Trophoblast cell (in vitro differentiated cells and primary cell): ENCODE data around the gene GLP2R.

ENCODE experiments used
- DNase-seq, 2 donors: peaks; one replicate each; pipeline ENCODE4 v3.0.0-alpha.2; 2016
- H2AFZ ChIP-seq: 2 replicates; pipeline ENCODE4 v1.6.1; 2013; ENCODE audit warnings: low read length, moderate library complexity, mild to moderate bottlenecking; ENCODE audit not compliant: insufficient read depth, poor library complexity
- H2AK5ac ChIP-seq: 2 replicates; pipeline ENCODE4 v1.6.1; 2013; ENCODE audit warnings: mild to moderate bottlenecking, low read length
- H2BK120ac ChIP-seq: 2 replicates; pipeline ENCODE4 v1.6.1; 2013; ENCODE audit warnings: low read length, mild to moderate bottlenecking, moderate library complexity; ENCODE audit not compliant: insufficient read depth, poor library complexity
- H2BK12ac ChIP-seq: 2 replicates; pipeline ENCODE4 v1.6.1; 2013; ENCODE audit warnings: mild to moderate bottlenecking, low read length, moderate library complexity
- H2BK5ac ChIP-seq: 2 replicates; pipeline ENCODE4 v1.6.1; 2013; ENCODE audit warnings: low read length, low read depth, moderate library complexity, mild to moderate bottlenecking; ENCODE audit not compliant: poor library complexity
- H3K14ac ChIP-seq: 2 replicates; pipeline ENCODE4 v1.6.1; 2013; ENCODE audit warnings: mild to moderate bottlenecking, low read length
- H3K18ac ChIP-seq: 2 replicates; pipeline ENCODE4 v1.6.1; 2013; ENCODE audit warnings: mild to moderate bottlenecking, low read length
- H3K23ac ChIP-seq: 2 replicates; pipeline ENCODE4 v1.6.1; 2013; ENCODE audit warnings: low read length
- H3K27ac ChIP-seq: 2 replicates; pipeline ENCODE4 v1.5.1; 2013; ENCODE audit warnings: low read depth, mild to moderate bottlenecking, inconsistent platforms, low read length, moderate library complexity
- H3K27me3 ChIP-seq: 2 replicates; pipeline ENCODE4 v1.6.1; 2013; ENCODE audit warnings: inconsistent platforms, mild to moderate bottlenecking, low read length, moderate library complexity; ENCODE audit not compliant: insufficient read depth
- H3K36me3 ChIP-seq, 2 experiments: 1 replicate in 1 of 2; 2 replicates in 1 of 2; pipeline ENCODE4 v1.6.1; 2013; ENCODE audit warnings: low read length in 2 of 2, mild to moderate bottlenecking in 2 of 2, moderate library complexity in 1 of 2; ENCODE audit not compliant: insufficient read depth in 2 of 2, control insufficient read depth in 1 of 2
- H3K4ac ChIP-seq: 2 replicates; pipeline ENCODE4 v1.6.1; 2013; ENCODE audit warnings: low read depth, mild to moderate bottlenecking, low read length, moderate library complexity
- H3K4me1 ChIP-seq, 2 experiments: 1 replicate in 1 of 2; 2 replicates in 1 of 2; pipeline ENCODE4 v1.6.1; 2013; ENCODE audit warnings: low read length in 2 of 2, mild to moderate bottlenecking in 2 of 2, moderate library complexity in 1 of 2; ENCODE audit not compliant: insufficient read depth in 2 of 2, control insufficient read depth in 1 of 2
- H3K4me2 ChIP-seq: 2 replicates; pipeline ENCODE4 v1.6.1; 2013; ENCODE audit warnings: inconsistent platforms, mild to moderate bottlenecking, low read length, moderate library complexity
- H3K4me3 ChIP-seq: 2 replicates; pipeline ENCODE4 v1.5.1; 2013; ENCODE audit warnings: mild to moderate bottlenecking, low read depth, low read length, inconsistent platforms
- H3K79me1 ChIP-seq: one replicate; pipeline ENCODE4 v1.6.1; 2013; ENCODE audit warnings: low read length
- H3K79me2 ChIP-seq: 2 replicates; pipeline ENCODE4 v1.6.1; 2013; ENCODE audit warnings: low read length, mild to moderate bottlenecking; ENCODE audit not compliant: control insufficient read depth, insufficient read depth, poor library complexity
- H3K9ac ChIP-seq: 2 replicates; pipeline ENCODE4 v1.6.1; 2013; ENCODE audit warnings: mild to moderate bottlenecking, low read length
- H3K9me3 ChIP-seq: 2 replicates; pipeline ENCODE4 v1.6.1; 2013; ENCODE audit warnings: low read depth, mild to moderate bottlenecking, control low read depth, inconsistent platforms, low read length; ENCODE audit not compliant: insufficient read depth
- H4K12ac ChIP-seq: 2 replicates; pipeline ENCODE4 v1.6.1; 2013; ENCODE audit warnings: low read depth, mild to moderate bottlenecking, low read length, moderate library complexity
- H4K8ac ChIP-seq: 2 replicates; pipeline ENCODE4 v1.6.1; 2013; ENCODE audit warnings: low read depth, mild to moderate bottlenecking, low read length, moderate library complexity
- H4K91ac ChIP-seq: one replicate; pipeline ENCODE4 v1.6.1; 2013; ENCODE audit warnings: low read depth, mild to moderate bottlenecking, low read length, moderate library complexity
- WGBS: extraction: QIAGEN DNeasy Blood & Tissue Kit; methylation state at CpG from one replicate; pipeline ENCODE4 v1.1.7; 2013; ENCODE audit warnings: missing lambda C conversion rate; ENCODE audit not compliant: insufficient read length, insufficient coverage; ENCODE audit errors: extremely low coverage; 5-methylcytosine and 5-hydroxymethylcytosine counted together

Gene GLP2R

DNA sequence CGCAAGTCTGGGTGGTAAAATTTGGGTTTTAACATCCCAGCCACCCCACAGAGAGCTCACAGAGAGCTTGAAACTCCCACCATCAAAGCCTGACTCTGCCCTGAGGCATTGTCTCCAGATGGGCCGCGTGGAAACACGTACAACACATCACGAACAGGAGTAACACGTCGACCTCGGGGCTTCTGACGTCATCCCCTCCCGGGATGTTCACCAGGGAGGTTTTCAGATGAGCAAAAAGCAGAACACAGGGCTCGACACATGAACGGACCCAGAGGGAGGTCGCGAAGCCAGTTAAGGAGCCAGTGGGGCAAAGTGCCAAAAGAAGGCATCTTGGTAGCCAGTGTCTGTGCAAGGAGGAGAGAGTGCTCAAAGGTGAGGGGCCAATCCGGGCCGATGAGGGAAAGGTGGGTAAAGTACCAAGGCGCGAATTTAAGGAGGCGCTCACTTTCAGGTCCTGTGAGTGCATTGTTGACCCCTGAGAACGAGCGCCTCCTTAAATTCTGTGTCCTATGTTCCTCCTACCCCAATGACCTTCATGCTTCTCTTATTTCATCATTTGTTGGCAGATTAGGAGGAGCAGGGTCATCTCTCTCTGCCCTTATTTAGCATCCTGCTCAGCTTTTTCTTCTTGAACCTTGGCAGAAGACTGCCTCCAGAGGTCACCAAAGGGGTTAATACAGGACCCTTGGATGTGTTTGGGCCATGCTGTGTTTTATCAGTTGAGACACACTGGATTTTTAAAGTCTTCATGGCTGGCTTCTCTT, 73.7 kb downstream of the GLP2R start:
- Histone ChIP-seq H2BK5ac (no peak overlapping the region), H3K4me2 (no peak overlapping the region), H4K91ac (no peak overlapping the region), H4K8ac (no peak overlapping the region), H2BK12ac (no peak overlapping the region), H3K27me3 (no peaks in the 10 kb centered on the region), H3K4me3 (no peak overlapping the region), H3K79me2 (no peaks in the 10 kb centered on the region), H3K23ac (no peak overlapping the region), H3K9me3 (peaks cover 2% of the 10 kb centered on the region), H2BK120ac (no peak overlapping the region), H3K18ac (no peak overlapping the region), H3K36me3 (no peaks in the 10 kb centered on the region), H2AK5ac (no peak overlapping the region), H3K27ac (no peak overlapping the region), H3K14ac (no peak overlapping the region), H3K4me1 (peaks cover 4 to 5% of the 10 kb centered on the region in 2 experiments), H3K79me1 (no peaks in the 10 kb centered on the region), H3K9ac (no peak overlapping the region), H3K4ac (no peak overlapping the region), H4K12ac (no peak overlapping the region), H2AFZ (no peak overlapping the region)
- peak in 1 of 2 donors; percentile 27 for DNase-seq
- WGBS = no CpG with 5 or more reads among the region's 21 CpGs

DNA sequence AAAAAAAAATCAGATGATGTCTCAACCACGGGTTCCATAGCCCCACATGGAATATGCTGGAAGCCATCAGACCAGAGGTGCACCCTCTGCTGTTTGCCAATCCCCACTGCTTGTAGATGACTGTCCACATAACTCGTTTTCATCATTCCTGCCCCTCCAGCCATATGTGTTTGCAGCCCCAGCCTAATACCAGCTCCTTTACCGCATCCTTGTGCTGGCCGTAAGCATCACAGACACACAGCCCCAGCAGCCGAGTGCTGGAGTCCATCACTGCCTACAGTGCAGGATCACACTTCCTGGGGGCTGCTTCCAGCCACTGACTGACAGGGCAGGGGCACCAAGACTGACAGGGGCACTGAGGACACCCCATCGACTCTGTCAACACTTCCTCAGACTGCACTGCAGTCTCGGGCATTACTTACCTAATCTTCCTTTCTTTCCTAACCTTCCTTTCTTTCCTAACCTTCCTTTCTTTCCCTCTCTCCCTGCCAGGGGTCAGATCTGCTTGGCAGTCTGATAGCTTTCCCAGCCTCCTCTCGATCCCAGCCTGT, 74.4 kb downstream of the GLP2R start:
- Histone ChIP-seq H2AFZ (no peak overlapping the region), H3K14ac (no peak overlapping the region), H4K91ac (no peak overlapping the region), H3K18ac (no peak overlapping the region), H3K36me3 (no peaks in the 10 kb centered on the region), H3K9me3 (no peaks in the 10 kb centered on the region), H3K27ac (no peak overlapping the region), H3K79me2 (no peaks in the 10 kb centered on the region), H3K4me2 (no peak overlapping the region), H3K4me1 (peaks cover 4 to 5% of the 10 kb centered on the region in 2 experiments), H3K9ac (no peak overlapping the region), H2AK5ac (no peak overlapping the region), H2BK5ac (no peak overlapping the region), H2BK12ac (no peak overlapping the region), H3K4ac (no peak overlapping the region), H3K79me1 (no peaks in the 10 kb centered on the region), H3K27me3 (no peaks in the 10 kb centered on the region), H4K12ac (no peak overlapping the region), H4K8ac (no peak overlapping the region), H3K23ac (no peak overlapping the region), H3K4me3 (no peak overlapping the region), H2BK120ac (no peak overlapping the region)
- WGBS = no CpG with 5 or more reads among the region's 8 CpGs
- DNase-seq = peak in 1 of 2 donors; percentile 23

DNA sequence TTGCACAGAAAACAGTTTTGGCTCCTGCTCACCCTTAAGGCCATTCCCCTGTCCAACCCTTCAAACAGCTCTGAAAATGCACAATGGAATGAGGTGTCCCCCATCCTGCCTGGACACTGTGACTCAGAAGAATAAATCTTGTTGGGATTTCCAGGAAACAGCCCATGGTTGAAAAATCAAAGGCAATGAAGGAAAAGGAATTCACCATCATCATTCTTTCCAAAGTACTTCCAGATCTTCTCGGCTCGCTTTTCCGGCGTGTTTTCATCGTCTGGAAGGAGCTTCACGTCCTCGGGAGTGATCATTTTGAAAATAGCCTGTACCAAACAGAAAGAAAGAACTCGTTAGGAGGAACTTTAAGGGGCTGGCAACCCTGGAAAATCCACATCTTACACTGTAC, 75.1 kb downstream of the GLP2R start:
- no CpG with 5 or more reads among the region's 8 CpGs for WGBS

DNA sequence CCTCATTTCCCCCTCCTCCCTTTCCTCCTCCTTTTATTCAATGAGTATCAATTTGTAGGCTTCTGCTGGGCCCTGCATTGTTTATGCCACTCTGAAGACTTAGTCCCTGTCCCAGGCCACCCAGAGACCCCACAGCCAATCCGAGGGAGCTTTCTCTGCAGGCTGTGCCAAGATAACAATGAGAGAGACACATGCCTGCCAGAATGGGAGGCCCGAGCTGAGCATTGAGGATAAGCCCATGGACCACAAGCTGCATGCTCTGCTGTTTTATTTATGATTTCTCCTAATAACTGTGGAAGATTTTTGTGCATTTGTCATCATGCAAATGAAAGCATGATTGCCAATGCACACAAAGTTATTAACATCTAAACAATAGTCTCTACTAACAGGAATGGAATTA, 76.4 kb downstream of the GLP2R start:
- H3K9me3 ChIP-seq = no peaks in the 10 kb centered on the region
- no peaks in the 10 kb centered on the region for H3K79me2 ChIP-seq
- no peak overlapping the region for H3K4ac ChIP-seq
- no peaks in the 10 kb centered on the region for H3K36me3 ChIP-seq
- no peak overlapping the region for H4K12ac ChIP-seq
- no peak overlapping the region for H3K4me3 ChIP-seq
- H3K27ac ChIP-seq = no peak overlapping the region
- H3K18ac ChIP-seq = no peak overlapping the region
- H3K9ac ChIP-seq = no peak overlapping the region
- H2AFZ ChIP-seq = no peak overlapping the region
- H2BK120ac ChIP-seq = no peak overlapping the region
- H4K91ac ChIP-seq = no peak overlapping the region
- no peak overlapping the region for H3K4me2 ChIP-seq
- H3K23ac ChIP-seq = no peak overlapping the region
- no peak overlapping the region for H4K8ac ChIP-seq
- H2AK5ac ChIP-seq = no peak overlapping the region
- no peak for DNase-seq
- no peaks in the 10 kb centered on the region for H3K79me1 ChIP-seq
- H3K27me3 ChIP-seq = no peaks in the 10 kb centered on the region
- H3K14ac ChIP-seq = no peak overlapping the region
- H2BK12ac ChIP-seq = no peak overlapping the region
- peaks cover 4 to 5% of the 10 kb centered on the region in 2 experiments for H3K4me1 ChIP-seq
- WGBS = no CpG with 5 or more reads among the region's 2 CpGs
- no peak overlapping the region for H2BK5ac ChIP-seq

More for the DNA sequence above, 75.1 kb downstream of the GLP2R start:
- H3K4me2 ChIP-seq = no peak overlapping the region
- H2BK5ac ChIP-seq = no peak overlapping the region
- H3K36me3 ChIP-seq = no peaks in the 10 kb centered on the region
- no peaks in the 10 kb centered on the region for H3K27me3 ChIP-seq
- H2BK12ac ChIP-seq = no peak overlapping the region
- no peak overlapping the region for H3K9ac ChIP-seq
- no peak overlapping the region for H4K91ac ChIP-seq
- no peak overlapping the region for H2BK120ac ChIP-seq
- H3K18ac ChIP-seq = no peak overlapping the region
- peak; percentile 60 to 83 for DNase-seq
- H3K4me3 ChIP-seq = no peak overlapping the region
- H3K4ac ChIP-seq = no peak overlapping the region
- H3K27ac ChIP-seq = no peak overlapping the region
- peaks cover 4 to 5% of the 10 kb centered on the region in 2 experiments for H3K4me1 ChIP-seq
- no peak overlapping the region for H4K8ac ChIP-seq
- no peak overlapping the region for H2AFZ ChIP-seq
- H3K79me1 ChIP-seq = no peaks in the 10 kb centered on the region
- H3K9me3 ChIP-seq = no peaks in the 10 kb centered on the region
- no peaks in the 10 kb centered on the region for H3K79me2 ChIP-seq
- H3K23ac ChIP-seq = no peak overlapping the region
- no peak overlapping the region for H4K12ac ChIP-seq
- H2AK5ac ChIP-seq = no peak overlapping the region
- no peak overlapping the region for H3K14ac ChIP-seq
